Heart left ventricle (tissue), 16 donors: ENCODE results near the gene AZIN2. TPM values are rescaled to one million over a fixed set of nuclear protein-coding genes. Genes with fewer than 3 reads are reported as not detected.

ENCODE experiments used
- ATAC-seq, 4 donors: fragments of 200-7000 bp; cut with Tn5 transposase; one replicate each; pipeline ENCODE4 v1.9.1; 2020 to 2022; ENCODE audit warnings: moderate library complexity in 4 of 4, mild to moderate bottlenecking in 3 of 4, moderate number of reproducible peaks in 1 of 4
- DNase-seq, 5 donors: peaks; one replicate each; pipeline ENCODE4 v3.0.0-alpha.2; 2020
- H3K27ac ChIP-seq, 12 donors: fragments of 200-600 bp; sonication (generic) in 4 of 12; one replicate each; pipeline versions ENCODE4 v1.5.0 to v1.8.0; 2016 to 2022; ENCODE audit warnings: mild to moderate bottlenecking in 2 of 12
- H3K27me3 ChIP-seq, 9 donors: fragments of 200-600 bp; sonication (generic) in 2 of 9; one replicate each; pipeline versions ENCODE4 v1.5.1 to v1.8.0; 2016 to 2022; ENCODE audit warnings: mild to moderate bottlenecking in 3 of 9
- H3K36me3 ChIP-seq, 9 donors: fragments of 200-600 bp; sonication (generic) in 2 of 9; one replicate each; pipeline versions ENCODE4 v1.5.0 to v1.8.0; 2018 to 2022; ENCODE audit warnings: mild to moderate bottlenecking in 2 of 9
- H3K4me1 ChIP-seq, 12 donors: fragments of 200-600 bp; sonication (generic) in 4 of 12; one replicate each; pipeline versions ENCODE4 v1.5.0 to v1.8.0; 2016 to 2022; ENCODE audit warnings: mild to moderate bottlenecking in 3 of 12
- H3K4me3 ChIP-seq, 12 donors: fragments of 200-600 bp; sonication (generic) in 4 of 12; one replicate each; pipeline versions ENCODE4 v1.5.0 to v1.8.0; 2017 to 2022; ENCODE audit warnings: mild to moderate bottlenecking in 9 of 12, moderate library complexity in 4 of 12
- H3K9me3 ChIP-seq, 12 donors: fragments of 200-600 bp; sonication (generic) in 4 of 12; one replicate each; pipeline versions ENCODE4 v1.5.0 to v1.8.0; 2016 to 2022; ENCODE audit warnings: mild to moderate bottlenecking in 1 of 12
- CTCF ChIP-seq, 12 donors: fragments of 200-600 bp; sonication (generic) in 4 of 12; IDR thresholded peaks; one replicate each; pipeline versions ENCODE4 v1.5.0 to v1.8.0; 2018 to 2022; ENCODE audit warnings: antibody characterized with exemption in 12 of 12, mild to moderate bottlenecking in 5 of 12
- POLR2A ChIP-seq, 2 donors: fragments of 450-650 bp; IDR thresholded peaks; one replicate each; pipeline ENCODE4 v1.6.1; 2017; ENCODE audit warnings: antibody characterized with exemption in 2 of 2, mild to moderate bottlenecking in 2 of 2, moderate library complexity in 2 of 2
- WGBS, 4 donors: extraction: QIAGEN DNeasy Blood & Tissue Kit in 2 of 4; methylation state at CpG; one replicate each; pipeline versions ENCODE4 v1.1.5 to v1.1.7; 2013 to 2018; 5-methylcytosine and 5-hydroxymethylcytosine counted together
- intact Hi-C, 10 donors: fragments of 100-400 bp; cut with DNase I; formaldehyde crosslinking; loops; one replicate each; pipeline versions ENCODE4 v1.11.1 to v1.14.2; 2022
- polyA plus RNA-seq, 2 donors: library from polyadenylated mRNA; stranded (reverse); fragments of 200-250 nt; gene quantifications; one replicate each; pipeline ENCODE4 v1.2.3, GENCODE V29; 2013
- total RNA-seq, 9 donors: library from RNA; depleted of rRNA in 2 of 9; stranded (reverse); fragments of >200 nt in 2 of 9; fragmentation: NEBNext Ultra II Directional in 3 of 9; extraction: Animal tissue kit (Norgen Biotek cat#: 25700) in 3 of 9; gene quantifications; one replicate each; pipeline versions ENCODE4 v1.1.0 to v1.2.4, GENCODE V29; 2016 to 2023
- donor health status: ischemic (EF 13 %, LVEDD 7.1; RV severe dilation, severe dysfunction).
- donor health status: healthy with polysubstance abuse.
- donor health status: DM: no; HTN: yes; CAD: no.
- donor health status: DM: no; HTN: no; CAD: no.
- donor health status: ischemic (EF 25% LVEDD 6.9; RV normal size, moderate dysfunction).
- donor health status: ischemic (EF 25% LVEDD 5.7; RV mildly dilated, moderate dysfunction).
- donor health status: healthy.
- donor health status: DM: yes; HTN: yes; CAD: no.
- donor health status: ischemic (EF 35%, LVEDD 5.7; RV mildly dilated, moderate dysfunction).
- donor health status: nonischemic (EF 11% LVEDD 7.7; RV severe dilation, severe dysfunction).
- donor health status: DM: yes; HTN: yes; CAD: no.
- donor health status: PGD.
- donor health status: ischemic (EF 29% LVEDD 5.4; RV normal size, mild dysfunction).
- donor health status: nonischemic (EF 23%, LVEDD 6.1; RV moderate dilation, normal function).

The AZIN2 gene
- total and polyA plus RNA-seq, 11 donors = 1.3 to 5.4 (median 3.1) TPM

GRCh38 chr1:33036051-33036525 is 44.9 kb upstream of the AZIN2 start:
- TF ChIP-seq POLR2A (IDR thresholded peaks at IDR 0.05) (no peak), CTCF (IDR thresholded peaks at IDR 0.05) (no peak)
- intact Hi-C loops = loop anchor here in 4 of 10 donors (2.0 to 5.0 kb wide), 2 partner anchors 71 to 74 kb away; partner anchors contain the start of gene RNF19B (in 4 of the 4)
- 9 to 11% (median 11%) methylated on average over 5 of the region's 5 CpGs for WGBS, 4 donors
- H3K4me1 ChIP-seq = peaks cover 6 to 56% (median 29%) of the 10 kb centered on the region in 12 donors
- DNase-seq (no peak), ATAC-seq (no peak)
- H3K9me3 ChIP-seq = no peaks in the 10 kb centered on the region
- peak overlapping the region in 11 of 12 donors; percentile 74 to 94 (median 83) for H3K27ac ChIP-seq
- peaks cover 0 to 19% (median 15%) of the 10 kb centered on the region in 9 donors for H3K36me3 ChIP-seq
- H3K4me3 ChIP-seq = peak overlapping the region; percentile 70 to 99 (median 89)
- no peaks in the 10 kb centered on the region for H3K27me3 ChIP-seq

- intact Hi-C loops = loop anchor here in 4 of 10 donors (2.0 to 5.0 kb wide), 2 partner anchors 72 to 75 kb away; partner anchors contain the start of gene RNF19B (in 4 of the 4)
- no peaks in the 10 kb centered on the region for H3K9me3 ChIP-seq
- peak within 1 kb of the TSS; percentile 70 to 99 (median 89) for H3K4me3 ChIP-seq
- peak; percentile 97 to 98 (median 98) for DNase-seq
- 5 to 7% (median 5%) methylated on average over 55 to 59 of the region's 59 CpGs for WGBS, 4 donors
- TF ChIP-seq CTCF (IDR thresholded peaks at IDR 0.05) (no peak), POLR2A (IDR thresholded peaks at IDR 0.05) (peak in 1 of 2 donors; percentile 82)
- peak; percentile 100 for ATAC-seq
- H3K27me3 ChIP-seq = no peaks in the 10 kb centered on the region
- peak within 1 kb of the TSS in 11 of 12 donors; percentile 74 to 94 (median 83) for H3K27ac ChIP-seq
- peaks cover 6 to 48% (median 26%) of the 10 kb centered on the region in 12 donors for H3K4me1 ChIP-seq
- peaks cover 0 to 19% (median 9%) of the 10 kb centered on the region in 9 donors for H3K36me3 ChIP-seq
Observed at GRCh38 chr1:33036526-33037503, 44.1 kb upstream of the AZIN2 start, which contains the start of gene AK2. Gene AK2 (minus strand): TSS chr1:33036883. CDS start chr1:33036828, 55 bp downstream.

- intact Hi-C loops = loop anchor here in 2 of 10 donors (5.0 kb wide), 1 partner anchor 78 kb away; the partner anchor contains the start of gene RNF19B (in 2 of the 2)
- 76 to 84% (median 83%) methylated on average over 8 of the region's 8 CpGs for WGBS, 4 donors
- no peak for DNase-seq
- Histone ChIP-seq H3K4me3 (no peak overlapping the region), H3K36me3 (peaks cover 0 to 2% (median 0%) of the 10 kb centered on the region in 9 donors), H3K27me3 (no peaks in the 10 kb centered on the region), H3K27ac (no peak overlapping the region), H3K9me3 (no peaks in the 10 kb centered on the region), H3K4me1 (peaks cover 3 to 27% (median 18%) of the 10 kb centered on the region in 12 donors)
- no peak for ATAC-seq
- TF ChIP-seq CTCF (IDR thresholded peaks at IDR 0.05) = no peak
- TF ChIP-seq POLR2A (IDR thresholded peaks at IDR 0.05) = no peak
Observed at GRCh38 chr1:33039840-33040239, 41.1 kb upstream of the AZIN2 start.

GRCh38 chr1:33041026-33041425 is 39.9 kb upstream of the AZIN2 start:
- DNase-seq (no peak), ATAC-seq (no peak)
- Histone ChIP-seq H3K36me3 (no peaks in the 10 kb centered on the region), H3K4me1 (peaks cover 0 to 22% (median 6%) of the 10 kb centered on the region in 12 donors), H3K9me3 (no peaks in the 10 kb centered on the region), H3K27me3 (no peaks in the 10 kb centered on the region), H3K4me3 (no peak overlapping the region), H3K27ac (no peak overlapping the region)
- TF ChIP-seq POLR2A (IDR thresholded peaks at IDR 0.05) = no peak
- TF ChIP-seq CTCF (IDR thresholded peaks at IDR 0.05) = no peak
- intact Hi-C loops = no loop called here
- WGBS, 4 donors = 89 to 96% (median 93%) methylated on average over 1 of the region's 1 CpG
